Measurements from ENCODE around the gene FAM50B.

Gene FAM50B

GRCh38 chr6:3848925-3849605 lies at the start of gene FAM50B:
Gene FAM50B (plus strand): TSS chr6:3849373. CDS start chr6:3849812, 439 bp downstream.
- FAIRE-seq (no peak), DNase-seq (ENCODE audit: insufficient read length, low spot score) (peak; percentile 57)
- TF ChIP-seq CTCF (IDR thresholded peaks at IDR 0.05; ENCODE audit: insufficient read depth, missing control alignments) = peak; percentile 59

- no peak for FAIRE-seq
- DNase-seq (ENCODE audit: insufficient read length, low spot score) = no peak
- no peak for TF ChIP-seq CTCF (IDR thresholded peaks at IDR 0.05; ENCODE audit: insufficient read depth, missing control alignments)
These were observed 49.5 kb upstream of the FAM50B start for GRCh38 chr6:3799719-3800118.

- DNase-seq (ENCODE audit: insufficient read length, low spot score) = no peak
These were observed 48.2 kb upstream of the FAM50B start for GRCh38 chr6:3800850-3801591.

GRCh38 chr6:3801960-3802359 lies 47.2 kb upstream of the FAM50B start:
- DNase-seq (ENCODE audit: insufficient read length, low spot score) (no peak), FAIRE-seq (no peak)
- no peak for TF ChIP-seq CTCF (IDR thresholded peaks at IDR 0.05; ENCODE audit: insufficient read depth, missing control alignments)

More at GRCh38 chr6:3800850-3801591, 48.2 kb upstream of the FAM50B start:
- no peak for FAIRE-seq
- TF ChIP-seq CTCF (IDR thresholded peaks at IDR 0.05; ENCODE audit: insufficient read depth, missing control alignments) = no peak

- no peak for TF ChIP-seq CTCF (IDR thresholded peaks at IDR 0.05; ENCODE audit: insufficient read depth, missing control alignments)
- no peak for FAIRE-seq
- no peak for DNase-seq (ENCODE audit: insufficient read length, low spot score)
These were observed 45.3 kb upstream of the FAM50B start for GRCh38 chr6:3803627-3804468.

GRCh38 chr6:3804964-3805363 lies 44.2 kb upstream of the FAM50B start:
- FAIRE-seq (no peak), DNase-seq (ENCODE audit: insufficient read length, low spot score) (no peak)
- TF ChIP-seq CTCF (IDR thresholded peaks at IDR 0.05; ENCODE audit: insufficient read depth, missing control alignments) = no peak
